Measurements from ENCODE around the gene B3GALT2. TPM values are rescaled to one million over a fixed set of nuclear protein-coding genes. Genes with fewer than 3 reads are reported as not detected.

Gene B3GALT2
- 1.5 and 9.6 TPM in 2 replicates for total RNA-seq

GRCh38 chr1:193185901-193186731 is at the start of gene B3GALT2:
Gene B3GALT2 (minus strand): TSS chr1:193186613. CDS start chr1:193181562, 5,051 bp downstream.

Other genes starting within 250 kb of the B3GALT2 start
- 9.0 and 15.2 TPM in 2 replicates for gene UCHL5, start 127.3 kb downstream of the B3GALT2 start, total RNA-seq
- 67.3 and 96.2 TPM in 2 replicates for gene RO60, start 127.0 kb downstream of the B3GALT2 start, total RNA-seq
- gene GLRX2, start 81.2 kb downstream of the B3GALT2 start, total RNA-seq: 6.7 and 8.4 TPM in 2 replicates
- 10.6 and 12.5 TPM in 2 replicates for gene CDC73, start 64.6 kb downstream of the B3GALT2 start, total RNA-seq